Measurements from ENCODE around the gene ACVR1. TPM values are rescaled to one million over a fixed set of nuclear protein-coding genes. Genes with fewer than 3 reads are reported as not detected.
"Not testable (repeated sequence)": the region's sequence is repeated elsewhere in the genome, so short reads cannot be mapped to it uniquely, and the experiment has no call there.

ACVR1 gene
- total and polyA plus RNA-seq, 4 donors = 9.5 to 53.4 (median 33.8) TPM

DNA sequence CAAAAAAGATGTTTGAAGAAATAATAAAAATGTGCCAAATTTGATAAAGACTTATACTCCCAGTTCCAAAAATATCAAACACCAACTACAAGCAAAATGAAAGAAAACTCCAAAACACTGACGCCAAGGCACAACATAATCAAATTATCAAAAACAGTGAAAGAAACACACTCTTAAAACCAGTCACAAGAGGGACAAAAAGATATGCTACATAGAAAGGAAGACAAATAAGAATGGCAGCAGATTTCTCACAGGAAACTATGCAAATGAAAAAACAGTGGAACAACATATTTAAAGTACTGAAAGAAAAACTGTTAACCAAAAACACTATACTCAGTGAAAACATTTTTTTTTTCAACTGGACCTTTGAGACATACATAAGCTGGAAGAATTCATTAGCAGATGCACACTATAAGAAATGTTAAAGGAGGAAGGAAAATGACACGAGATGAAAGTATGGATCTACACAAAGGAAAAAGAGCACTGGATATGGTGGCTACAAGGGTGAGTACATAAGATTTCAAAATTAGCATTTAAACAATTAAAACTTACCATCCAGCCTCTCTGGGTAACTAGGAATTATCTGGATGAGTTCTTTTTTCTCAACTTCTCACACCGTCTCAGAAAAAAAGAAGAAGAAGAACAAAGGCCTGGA is 153.4 kb downstream of the ACVR1 start:
- no peak overlapping the region for H3K4me3 ChIP-seq (ENCODE audit: low read length in 2 of 2)
- whole genome bisulfite sequencing, 2 donors = 80 to 84% methylated on average over 3 of the region's 3 CpGs
- H3K9me3 ChIP-seq (ENCODE audit: control insufficient read depth, low read length) = no peaks in the 10 kb centered on the region
- intact Hi-C loops (cut with DNase I) = no loop called here
- H3K27ac ChIP-seq (ENCODE audit: low read depth in 1 of 2, low read length in 2 of 2) = no peak overlapping the region
- no peak for ATAC-seq (ENCODE audit: low FRiP score)
- DNase-seq = no peak
- H3K4me1 ChIP-seq (ENCODE audit: control insufficient read depth in 1 of 2, insufficient read depth in 2 of 2, low read length in 2 of 2) = no peaks in the 10 kb centered on the region
- no peaks in the 10 kb centered on the region for H3K27me3 ChIP-seq (ENCODE audit: control insufficient read depth in 1 of 2, insufficient read depth in 2 of 2, low read length in 1 of 2)
- H3K36me3 ChIP-seq (ENCODE audit: control insufficient read depth in 1 of 2, insufficient read depth in 2 of 2, low read length in 1 of 2) = peaks cover 0 to 5% of the 10 kb centered on the region in 2 donors

DNA sequence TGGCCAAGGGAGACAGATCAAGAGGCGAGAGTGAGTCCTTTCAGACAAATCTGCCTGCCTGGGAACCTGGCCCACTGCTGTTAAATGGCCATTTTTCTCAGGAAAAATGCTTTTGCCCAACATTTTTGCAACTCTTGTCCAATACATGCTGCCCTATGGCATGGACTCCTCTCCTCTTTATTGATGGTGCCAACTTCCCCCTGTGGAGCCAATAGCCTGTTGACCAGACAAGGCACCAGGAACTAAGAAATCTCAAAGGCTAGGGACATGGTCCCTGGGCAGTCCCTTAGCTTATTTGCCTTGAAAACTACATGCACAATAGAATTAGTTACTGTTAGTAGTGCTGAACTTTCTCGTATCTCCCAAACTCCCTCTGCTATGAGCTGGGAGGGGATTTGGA is 155.6 kb downstream of the ACVR1 start:
- Histone ChIP-seq H3K36me3 (ENCODE audit: control insufficient read depth in 1 of 2, insufficient read depth in 2 of 2, low read length in 1 of 2) (peaks cover 0 to 5% of the 10 kb centered on the region in 2 donors), H3K27ac (ENCODE audit: low read depth in 1 of 2, low read length in 2 of 2) (no peak overlapping the region), H3K4me3 (ENCODE audit: low read length in 2 of 2) (no peak overlapping the region), H3K27me3 (ENCODE audit: control insufficient read depth in 1 of 2, insufficient read depth in 2 of 2, low read length in 1 of 2) (no peaks in the 10 kb centered on the region), H3K4me1 (ENCODE audit: control insufficient read depth in 1 of 2, insufficient read depth in 2 of 2, low read length in 2 of 2) (no peaks in the 10 kb centered on the region), H3K9me3 (ENCODE audit: control insufficient read depth, low read length) (no peaks in the 10 kb centered on the region)
- DNase-seq (no peak), ATAC-seq (ENCODE audit: low FRiP score) (no peak)
- 92 to 96% methylated on average over 2 of the region's 2 CpGs for WGBS, 2 donors
- intact Hi-C loops (cut with DNase I) = no loop called here

DNA sequence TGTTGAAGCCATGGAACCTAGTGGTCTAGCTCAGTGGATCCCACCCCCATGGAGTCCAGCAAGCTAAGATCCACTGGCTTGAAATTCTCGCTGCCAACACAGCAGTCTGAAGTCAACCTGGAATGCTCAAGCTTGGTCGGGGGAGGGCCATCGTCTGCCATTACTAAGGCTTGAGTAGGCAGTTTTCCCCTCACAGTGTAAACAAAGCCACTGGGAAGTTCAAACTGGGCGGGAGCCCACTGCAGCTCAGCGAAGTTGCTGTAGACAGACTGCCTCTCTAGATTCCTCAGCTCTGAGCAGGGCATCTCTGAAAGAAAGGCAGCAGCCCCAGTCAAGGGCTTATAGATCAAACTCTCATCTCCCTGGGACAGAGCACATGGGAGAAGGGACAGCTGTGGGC is 171.5 kb downstream of the ACVR1 start:
- H3K27me3 ChIP-seq (ENCODE audit: control insufficient read depth in 1 of 2, insufficient read depth in 2 of 2, low read length in 1 of 2); H3K4me3 ChIP-seq (ENCODE audit: low read length in 2 of 2); DNase-seq; H3K4me1 ChIP-seq (ENCODE audit: control insufficient read depth in 1 of 2, insufficient read depth in 2 of 2, low read length in 2 of 2); intact Hi-C loops (cut with DNase I); H3K9me3 ChIP-seq (ENCODE audit: control insufficient read depth, low read length); H3K27ac ChIP-seq (ENCODE audit: low read depth in 1 of 2, low read length in 2 of 2); ATAC-seq (ENCODE audit: low FRiP score); H3K36me3 ChIP-seq (ENCODE audit: control insufficient read depth in 1 of 2, insufficient read depth in 2 of 2, low read length in 1 of 2): not testable (repeated sequence)
- WGBS, 2 donors = 74 to 79% methylated on average over 5 of the region's 5 CpGs

DNA sequence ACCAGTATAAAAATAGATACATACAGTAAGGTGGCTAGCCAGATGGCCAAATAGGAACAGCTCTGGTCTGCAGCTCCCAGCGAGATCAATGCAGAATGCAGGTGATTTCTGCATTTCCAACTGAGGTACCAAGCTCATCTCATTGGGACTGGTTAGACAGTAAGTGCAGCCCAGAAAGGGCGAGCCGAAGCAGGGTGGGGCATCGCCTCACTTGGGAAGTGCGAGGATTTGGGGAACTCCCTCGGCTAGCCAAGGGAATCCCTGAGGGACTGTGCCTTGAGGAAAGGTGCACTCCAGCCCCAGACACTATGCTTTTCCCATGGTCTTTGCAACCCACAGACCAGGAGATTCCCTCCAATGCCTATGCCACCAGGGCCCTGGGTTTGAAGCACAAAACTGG is 172.0 kb downstream of the ACVR1 start:
- H3K4me1 ChIP-seq (ENCODE audit: control insufficient read depth in 1 of 2, insufficient read depth in 2 of 2, low read length in 2 of 2); DNase-seq; ATAC-seq (ENCODE audit: low FRiP score); H3K9me3 ChIP-seq (ENCODE audit: control insufficient read depth, low read length); H3K27ac ChIP-seq (ENCODE audit: low read depth in 1 of 2, low read length in 2 of 2); H3K4me3 ChIP-seq (ENCODE audit: low read length in 2 of 2); H3K27me3 ChIP-seq (ENCODE audit: control insufficient read depth in 1 of 2, insufficient read depth in 2 of 2, low read length in 1 of 2); H3K36me3 ChIP-seq (ENCODE audit: control insufficient read depth in 1 of 2, insufficient read depth in 2 of 2, low read length in 1 of 2); intact Hi-C loops (cut with DNase I): not testable (repeated sequence)
- 97 to 98% methylated on average over 6 of the region's 6 CpGs for WGBS, 2 donors

DNA sequence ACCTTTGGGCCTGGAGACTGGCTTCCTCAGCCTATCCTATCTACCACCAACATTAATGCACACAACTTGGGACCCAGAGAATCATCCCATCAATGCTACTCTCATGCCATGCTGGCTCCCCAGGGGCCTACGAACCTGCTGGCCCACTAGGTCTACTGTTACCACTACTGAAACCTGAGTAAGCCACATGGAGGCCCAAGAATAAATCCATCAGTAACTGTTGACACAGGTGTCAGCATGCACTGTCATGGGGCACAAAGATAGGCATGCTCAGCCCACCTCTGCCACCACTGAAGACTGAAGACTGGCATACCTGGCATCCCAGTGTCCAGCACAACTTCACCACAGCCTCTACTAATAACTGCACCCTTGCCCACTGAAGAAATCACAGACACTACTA is 176.3 kb downstream of the ACVR1 start:
- intact Hi-C loops (cut with DNase I) = no loop called here
- no peak for DNase-seq
- Histone ChIP-seq H3K9me3 (ENCODE audit: control insufficient read depth, low read length) (peaks cover 5% of the 10 kb centered on the region), H3K36me3 (ENCODE audit: control insufficient read depth in 1 of 2, insufficient read depth in 2 of 2, low read length in 1 of 2) (no peaks in the 10 kb centered on the region), H3K4me3 (ENCODE audit: low read length in 2 of 2) (no peak overlapping the region), H3K4me1 (ENCODE audit: control insufficient read depth in 1 of 2, insufficient read depth in 2 of 2, low read length in 2 of 2) (no peaks in the 10 kb centered on the region), H3K27ac (ENCODE audit: low read depth in 1 of 2, low read length in 2 of 2) (no peak overlapping the region), H3K27me3 (ENCODE audit: control insufficient read depth in 1 of 2, insufficient read depth in 2 of 2, low read length in 1 of 2) (no peaks in the 10 kb centered on the region)
- ATAC-seq (ENCODE audit: low FRiP score) = no peak
- 80 to 81% methylated on average over 1 of the region's 1 CpG for WGBS, 2 donors

DNA sequence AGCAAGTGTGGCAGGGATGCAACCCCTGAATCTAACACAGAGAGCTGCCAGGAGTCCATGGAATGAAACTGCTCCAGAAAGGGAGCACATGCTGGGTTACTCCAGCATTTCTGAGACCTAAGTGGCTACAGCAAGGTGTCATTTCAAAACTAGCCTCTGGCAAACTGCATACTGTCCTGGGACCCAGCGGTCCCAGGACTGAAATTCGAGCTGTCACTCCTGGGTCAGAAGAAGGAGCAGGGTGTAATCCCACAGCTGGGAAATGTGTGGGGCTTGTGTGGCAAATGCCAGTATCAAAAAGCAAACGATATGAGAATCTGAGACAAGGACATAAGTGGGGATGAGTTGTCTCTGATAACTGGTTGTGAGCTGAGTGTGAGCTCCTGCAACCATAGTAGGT is 177.1 kb downstream of the ACVR1 start:
- ATAC-seq (ENCODE audit: low FRiP score) (no peak), DNase-seq (no peak)
- Histone ChIP-seq H3K36me3 (ENCODE audit: control insufficient read depth in 1 of 2, insufficient read depth in 2 of 2, low read length in 1 of 2) (no peaks in the 10 kb centered on the region), H3K4me1 (ENCODE audit: control insufficient read depth in 1 of 2, insufficient read depth in 2 of 2, low read length in 2 of 2) (no peaks in the 10 kb centered on the region), H3K27me3 (ENCODE audit: control insufficient read depth in 1 of 2, insufficient read depth in 2 of 2, low read length in 1 of 2) (no peaks in the 10 kb centered on the region), H3K27ac (ENCODE audit: low read depth in 1 of 2, low read length in 2 of 2) (no peak overlapping the region), H3K9me3 (ENCODE audit: control insufficient read depth, low read length) (peaks cover 2% of the 10 kb centered on the region), H3K4me3 (ENCODE audit: low read length in 2 of 2) (no peak overlapping the region)
- intact Hi-C loops (cut with DNase I) = no loop called here
- WGBS, 2 donors = 83 to 86% methylated on average over 3 of the region's 3 CpGs

DNA sequence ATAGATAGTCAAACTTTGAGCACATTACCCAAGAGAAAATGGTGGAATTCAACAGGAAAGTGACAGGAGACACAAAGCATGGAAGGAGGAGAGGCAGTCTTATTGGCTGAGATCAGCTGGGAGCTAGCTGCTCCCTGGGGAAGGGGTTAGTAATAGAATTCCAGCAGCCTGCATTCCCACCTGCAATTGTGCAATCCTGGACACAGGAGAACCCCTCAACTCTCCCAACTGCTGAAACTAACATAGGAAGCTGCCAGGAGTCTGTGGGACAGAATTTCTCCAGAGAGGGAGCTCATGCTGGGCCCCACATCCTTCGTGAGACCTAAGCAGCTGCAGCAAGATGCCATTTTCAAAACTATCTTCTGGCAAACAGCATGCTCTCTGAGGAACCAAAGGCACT is 177.7 kb downstream of the ACVR1 start:
- Histone ChIP-seq H3K9me3 (ENCODE audit: control insufficient read depth, low read length) (peaks cover 2% of the 10 kb centered on the region), H3K4me1 (ENCODE audit: control insufficient read depth in 1 of 2, insufficient read depth in 2 of 2, low read length in 2 of 2) (no peaks in the 10 kb centered on the region), H3K36me3 (ENCODE audit: control insufficient read depth in 1 of 2, insufficient read depth in 2 of 2, low read length in 1 of 2) (no peaks in the 10 kb centered on the region), H3K27me3 (ENCODE audit: control insufficient read depth in 1 of 2, insufficient read depth in 2 of 2, low read length in 1 of 2) (no peaks in the 10 kb centered on the region), H3K4me3 (ENCODE audit: low read length in 2 of 2) (no peak overlapping the region), H3K27ac (ENCODE audit: low read depth in 1 of 2, low read length in 2 of 2) (no peak overlapping the region)
- 55 to 64% methylated on average over 1 of the region's 1 CpG for WGBS, 2 donors
- intact Hi-C loops (cut with DNase I) = no loop called here
- ATAC-seq (ENCODE audit: low FRiP score) (no peak), DNase-seq (no peak)

DNA sequence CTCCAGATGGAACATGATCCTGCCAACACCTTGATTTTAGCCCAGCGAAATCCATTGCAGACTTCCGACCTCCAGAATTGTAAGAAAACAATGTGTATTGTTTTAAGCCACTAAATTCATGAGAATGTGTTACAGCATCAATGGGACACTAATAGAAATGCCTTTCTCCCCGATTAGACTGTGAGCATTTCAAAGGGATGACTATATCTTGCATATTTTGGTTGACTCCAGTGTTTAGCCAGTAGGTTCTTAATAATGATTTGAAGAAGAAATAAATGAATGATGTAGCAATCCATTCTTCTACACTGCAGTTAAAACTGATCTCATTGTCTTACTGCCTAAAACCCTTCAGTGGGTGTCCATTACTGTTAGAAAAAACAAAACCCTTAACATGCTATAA is 180.1 kb downstream of the ACVR1 start:
- ATAC-seq (ENCODE audit: low FRiP score) (no peak), DNase-seq (no peak)
- Histone ChIP-seq H3K36me3 (ENCODE audit: control insufficient read depth in 1 of 2, insufficient read depth in 2 of 2, low read length in 1 of 2) (no peaks in the 10 kb centered on the region), H3K27me3 (ENCODE audit: control insufficient read depth in 1 of 2, insufficient read depth in 2 of 2, low read length in 1 of 2) (no peaks in the 10 kb centered on the region), H3K4me1 (ENCODE audit: control insufficient read depth in 1 of 2, insufficient read depth in 2 of 2, low read length in 2 of 2) (no peaks in the 10 kb centered on the region), H3K4me3 (ENCODE audit: low read length in 2 of 2) (no peak overlapping the region), H3K27ac (ENCODE audit: low read depth in 1 of 2, low read length in 2 of 2) (no peak overlapping the region), H3K9me3 (ENCODE audit: control insufficient read depth, low read length) (peaks cover 2% of the 10 kb centered on the region)
- intact Hi-C loops (cut with DNase I) = no loop called here
- 77 to 81% methylated on average over 3 of the region's 3 CpGs for WGBS, 2 donors

DNA sequence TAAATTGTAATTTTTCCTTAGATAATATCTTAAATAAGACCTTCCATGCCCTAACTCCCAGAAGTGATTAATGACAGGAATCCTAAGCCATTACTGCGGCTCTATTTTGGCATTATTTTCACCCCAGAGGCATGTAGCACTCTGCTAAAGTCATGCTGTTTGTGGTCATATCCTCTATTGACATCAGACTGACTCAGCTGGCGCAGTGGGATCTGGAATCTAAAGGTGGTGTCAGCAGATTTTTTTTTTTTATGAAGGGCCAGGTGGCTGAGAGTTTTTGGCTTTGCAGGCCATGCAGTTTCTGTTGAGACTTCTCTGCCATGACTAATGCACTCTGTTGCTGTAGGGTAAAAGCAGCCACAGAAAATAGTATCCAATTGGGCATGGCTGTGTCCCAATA is 183.4 kb downstream of the ACVR1 start:
- Histone ChIP-seq H3K27me3 (ENCODE audit: control insufficient read depth in 1 of 2, insufficient read depth in 2 of 2, low read length in 1 of 2) (no peaks in the 10 kb centered on the region), H3K36me3 (ENCODE audit: control insufficient read depth in 1 of 2, insufficient read depth in 2 of 2, low read length in 1 of 2) (no peaks in the 10 kb centered on the region), H3K4me3 (ENCODE audit: low read length in 2 of 2) (no peak overlapping the region), H3K27ac (ENCODE audit: low read depth in 1 of 2, low read length in 2 of 2) (no peak overlapping the region), H3K4me1 (ENCODE audit: control insufficient read depth in 1 of 2, insufficient read depth in 2 of 2, low read length in 2 of 2) (no peaks in the 10 kb centered on the region), H3K9me3 (ENCODE audit: control insufficient read depth, low read length) (no peaks in the 10 kb centered on the region)
- no peak for DNase-seq
- intact Hi-C loops (cut with DNase I) = no loop called here
- no peak for ATAC-seq (ENCODE audit: low FRiP score)
- WGBS, 2 donors = 79 to 84% methylated on average over 2 of the region's 2 CpGs

Measured in aorta (tissue), 5 donors.